Epithelial cell of prostate (primary cell): Measurements from ENCODE around the gene C10orf53.

Experiments used
- DNase-seq: peaks from one replicate; pipeline ENCODE4 v3.0.0-alpha.2; 2011; ENCODE audit warnings: low read depth, low spot score
- H3K27ac ChIP-seq: fragments of 450-650 bp; 2 replicates; pipeline ENCODE4 v1.5.1; 2017; ENCODE audit warnings: mild to moderate bottlenecking

The C10orf53 gene

GRCh38 chr10:49735848-49736563, 56.6 kb downstream of the C10orf53 start:
- no peak for DNase-seq
- H3K27ac ChIP-seq: no peak overlapping the region

- DNase-seq: no peak
- H3K27ac ChIP-seq: no peak overlapping the region
Observed at GRCh38 chr10:49736564-49737113, 57.2 kb downstream of the C10orf53 start.

- DNase-seq: no peak
- H3K27ac ChIP-seq: no peak overlapping the region
Observed at GRCh38 chr10:49737474-49738201, 58.2 kb downstream of the C10orf53 start.

- DNase-seq: no peak
- no peak overlapping the region for H3K27ac ChIP-seq
Observed at GRCh38 chr10:49738616-49739360, 59.3 kb downstream of the C10orf53 start.

GRCh38 chr10:49739426-49739825, 60.0 kb downstream of the C10orf53 start:
- no peak overlapping the region for H3K27ac ChIP-seq
- no peak for DNase-seq

GRCh38 chr10:49740346-49741107, 61.1 kb downstream of the C10orf53 start:
- H3K27ac ChIP-seq: no peak overlapping the region
- DNase-seq: no peak

GRCh38 chr10:49741108-49741995, 61.9 kb downstream of the C10orf53 start:
- no peak for DNase-seq
- no peak overlapping the region for H3K27ac ChIP-seq

GRCh38 chr10:49742683-49743463, 63.4 kb downstream of the C10orf53 start:
- no peak for DNase-seq
- no peak overlapping the region for H3K27ac ChIP-seq

- DNase-seq: no peak
- no peak overlapping the region for H3K27ac ChIP-seq
Observed at GRCh38 chr10:49743464-49744075, 64.1 kb downstream of the C10orf53 start.

- no peak overlapping the region for H3K27ac ChIP-seq
- no peak for DNase-seq
Observed at GRCh38 chr10:49744091-49744685, 64.7 kb downstream of the C10orf53 start.

- no peak overlapping the region for H3K27ac ChIP-seq
- no peak for DNase-seq
Observed at GRCh38 chr10:49744924-49745605, 65.6 kb downstream of the C10orf53 start.

- no peak for DNase-seq
- H3K27ac ChIP-seq: no peak overlapping the region
Observed at GRCh38 chr10:49745756-49746155, 66.3 kb downstream of the C10orf53 start.

- H3K27ac ChIP-seq: no peak overlapping the region
- DNase-seq: no peak
Observed at GRCh38 chr10:49746626-49747302, 67.3 kb downstream of the C10orf53 start.
